GM18861 (cell line): ENCODE measurements around the gene NFX1.
"Not testable (repeated sequence)": the region's sequence is repeated elsewhere in the genome, so short reads cannot be mapped to it uniquely, and the experiment has no call there.

Source experiments
- ATAC-seq: cut with Tn5 transposase; IDR thresholded peaks from one replicate; pipeline ENCODE4 v1.9.1; 2021; ENCODE audit not compliant: unreplicated experiment

NFX1 gene

GRCh38 chr9:33354651-33355211 lies 64.4 kb downstream of the NFX1 start:
- no peak for ATAC-seq

GRCh38 chr9:33355933-33356332 lies 65.6 kb downstream of the NFX1 start:
- no peak for ATAC-seq

DNA sequence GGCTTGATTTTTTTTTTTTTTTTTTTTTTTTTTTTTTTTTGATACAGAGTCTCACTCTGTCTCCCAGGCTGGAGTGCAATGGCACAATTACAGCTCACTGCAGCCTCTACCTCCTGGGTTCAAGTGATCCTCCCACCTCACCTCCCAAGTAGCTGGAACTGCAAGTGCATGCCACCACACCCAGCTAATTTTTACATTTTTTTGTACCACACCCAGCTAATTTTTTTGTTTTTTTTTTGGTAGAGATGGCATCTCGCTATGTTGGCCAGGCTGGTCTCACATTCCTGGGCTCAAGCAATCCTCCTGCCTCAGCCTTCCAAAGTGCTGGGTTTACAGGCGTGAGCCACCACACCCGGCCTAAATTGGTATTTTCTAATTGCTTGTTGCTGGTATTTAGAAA lies 68.3 kb downstream of the NFX1 start:
- not testable (repeated sequence) for ATAC-seq

GRCh38 chr9:33364127-33364526 lies 73.8 kb downstream of the NFX1 start:
- no peak for ATAC-seq

DNA sequence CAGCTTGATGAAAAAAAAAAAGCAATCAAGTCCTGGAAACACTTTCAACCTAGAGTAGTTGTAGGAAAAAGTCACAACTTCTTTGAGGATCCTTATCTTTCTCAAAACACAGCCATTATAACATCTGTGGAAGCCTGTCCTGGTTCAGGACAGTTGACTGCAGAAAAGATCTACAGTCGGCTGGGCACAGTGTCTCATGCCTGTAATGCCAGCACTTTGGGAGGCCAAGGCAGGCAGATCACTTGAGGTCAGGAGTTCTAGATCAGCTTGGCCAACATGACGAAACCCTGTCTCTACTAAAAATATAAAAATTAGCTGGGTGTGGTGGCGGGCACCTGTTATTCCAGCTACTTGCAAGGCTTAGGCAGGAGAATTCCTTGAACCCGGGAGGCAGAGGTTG lies 74.5 kb downstream of the NFX1 start:
- ATAC-seq: not testable (repeated sequence)

- no peak for ATAC-seq
These were observed 76.7 kb downstream of the NFX1 start for GRCh38 chr9:33366979-33367480.

- ATAC-seq: no peak
These were observed 82.6 kb downstream of the NFX1 start for GRCh38 chr9:33372900-33373299.

DNA sequence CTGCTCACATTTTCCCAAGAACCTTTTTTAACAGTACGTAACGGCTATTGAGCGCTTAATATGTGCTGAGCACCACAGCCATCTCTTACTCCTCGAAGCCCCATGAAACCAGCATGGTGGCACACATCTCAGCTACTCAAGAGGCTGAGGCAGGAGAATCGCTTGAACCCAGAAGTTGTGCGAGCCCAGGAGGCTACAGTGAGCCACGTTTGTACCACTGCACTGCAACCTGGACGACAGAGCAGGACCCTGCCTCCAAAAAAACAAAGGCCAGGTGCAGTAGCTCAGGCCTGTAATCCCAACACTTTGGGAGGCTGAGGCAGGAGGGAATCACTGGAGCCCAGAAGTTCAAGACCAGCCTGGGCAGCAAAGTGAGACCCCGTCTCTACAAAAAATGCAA lies 83.9 kb downstream of the NFX1 start:
- no peak for ATAC-seq

- ATAC-seq: peak; percentile 51
These were observed 84.4 kb downstream of the NFX1 start for GRCh38 chr9:33374634-33375237.

DNA sequence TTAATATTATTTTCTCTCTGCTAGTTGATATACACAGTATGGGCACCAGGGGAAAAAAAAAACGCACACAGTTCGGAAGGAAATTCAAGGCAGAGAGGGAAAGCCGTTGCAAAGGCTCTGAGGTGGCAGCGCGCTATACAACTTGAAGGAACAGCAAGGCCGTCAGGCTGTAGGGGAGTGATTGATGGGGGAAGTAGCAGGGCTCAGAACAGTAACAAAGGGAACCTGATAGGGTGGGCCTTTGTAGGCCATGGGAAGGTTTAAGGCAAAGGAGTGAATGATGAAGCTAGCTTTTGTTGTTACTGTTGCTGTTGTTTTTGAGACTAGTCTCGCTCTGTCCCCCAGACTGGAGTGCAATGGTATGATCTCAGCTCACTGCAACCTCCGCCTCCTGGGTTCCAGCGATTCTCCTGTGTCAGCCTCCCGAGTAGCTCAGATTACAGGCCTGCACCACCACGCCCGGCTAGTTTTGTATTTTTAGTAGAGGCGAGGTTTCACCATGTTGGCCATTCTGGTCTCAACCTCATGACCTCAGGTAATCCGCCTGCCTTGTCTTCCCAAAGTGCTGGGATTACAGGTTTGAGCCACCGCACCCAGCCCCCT lies 85.0 kb downstream of the NFX1 start:
- no peak for ATAC-seq

DNA sequence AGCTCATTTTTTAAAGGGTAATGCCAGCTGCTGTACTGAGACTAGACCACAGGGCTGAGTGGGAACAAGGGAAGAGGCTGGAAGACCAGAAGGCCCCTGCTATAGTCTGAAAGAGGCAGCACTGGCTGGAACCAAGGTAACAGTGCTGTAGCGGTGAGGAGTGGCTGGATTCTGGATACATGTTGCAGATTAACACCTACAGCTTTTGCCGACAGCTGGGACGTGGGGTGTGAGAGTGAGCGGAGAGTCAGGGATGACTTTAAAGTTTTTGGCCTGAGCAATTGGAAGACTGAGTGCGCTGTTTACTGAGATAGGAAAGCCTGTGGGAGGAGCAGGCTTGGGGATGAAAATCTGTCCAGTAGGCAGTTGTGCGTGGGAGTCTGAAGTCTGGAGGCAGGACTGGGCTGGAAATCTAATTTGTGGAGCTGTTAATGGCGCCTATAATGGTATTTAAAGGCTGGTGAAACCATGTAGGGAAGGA lies 85.6 kb downstream of the NFX1 start:
- ATAC-seq: no peak

- no peak for ATAC-seq
These were observed 86.9 kb downstream of the NFX1 start for GRCh38 chr9:33377089-33377715.

GRCh38 chr9:33378121-33378795 lies 87.9 kb downstream of the NFX1 start:
- ATAC-seq: no peak

DNA sequence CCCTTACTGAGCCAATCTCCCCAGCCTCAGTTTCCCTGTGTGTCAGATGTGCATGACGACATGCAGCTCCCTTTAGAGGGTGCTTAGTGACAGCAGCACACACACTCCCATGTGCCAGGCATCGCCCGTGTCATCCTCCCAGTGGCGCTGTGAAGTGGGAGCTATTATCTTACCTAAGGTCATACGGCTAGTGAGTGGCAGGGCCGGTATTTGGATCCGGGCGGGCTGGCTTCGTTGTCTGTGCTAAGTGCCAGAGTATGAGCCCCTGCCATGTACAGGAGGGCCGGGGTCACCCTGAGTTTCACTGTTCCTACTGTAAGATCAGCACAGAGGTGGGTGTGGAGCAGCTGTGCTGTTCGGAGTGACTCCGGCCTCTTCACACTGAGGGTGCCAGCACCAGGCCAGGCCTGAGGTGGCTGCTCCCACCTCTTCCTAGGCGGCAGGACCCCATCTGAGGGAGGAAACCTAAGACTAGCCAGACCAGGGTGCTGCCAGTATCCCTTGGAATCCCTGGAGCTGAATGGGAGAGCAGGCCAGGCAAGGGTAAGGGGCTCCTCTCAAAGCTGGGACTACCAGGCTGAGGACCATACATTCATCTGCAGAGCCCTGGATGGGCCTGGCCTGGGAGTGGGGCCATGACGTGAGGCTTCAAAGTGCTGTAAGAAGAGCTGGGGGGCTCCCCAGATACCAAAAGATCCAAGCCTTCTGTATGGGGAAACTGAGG lies 89.5 kb downstream of the NFX1 start:
- ATAC-seq: no peak

DNA sequence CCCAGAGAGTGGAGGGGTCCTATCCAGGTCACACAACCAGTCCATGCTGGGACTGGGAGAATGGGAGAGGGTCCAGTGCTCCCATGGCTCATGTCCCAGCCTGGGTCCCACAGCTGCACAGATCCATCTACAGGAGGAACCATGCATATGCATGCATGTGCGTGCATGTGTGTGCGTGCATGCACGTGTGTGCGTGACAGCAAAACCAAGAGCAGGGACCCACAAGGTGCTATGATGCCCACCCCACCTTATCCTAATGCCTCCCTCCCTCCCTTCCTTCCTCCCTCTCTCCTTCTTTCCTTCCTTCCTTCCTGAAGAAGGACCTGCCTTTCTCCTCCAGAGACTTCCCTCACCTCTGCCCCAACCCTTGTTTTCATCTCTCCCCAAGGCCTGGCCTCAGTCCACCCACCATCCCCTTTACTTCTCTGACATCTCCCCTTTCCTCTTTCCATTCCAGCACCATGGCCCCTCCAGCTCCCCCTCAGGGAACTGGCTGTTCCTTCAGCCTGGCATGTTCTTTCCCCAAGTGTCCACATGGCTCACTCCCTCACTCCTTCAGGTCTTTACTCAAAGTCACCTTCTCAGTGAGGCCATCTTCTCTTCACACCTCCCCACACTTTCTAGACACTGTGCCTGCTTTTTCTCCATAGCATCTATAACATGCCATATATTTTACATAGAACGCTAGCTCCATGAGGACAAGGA lies 90.2 kb downstream of the NFX1 start:
- ATAC-seq: no peak

DNA sequence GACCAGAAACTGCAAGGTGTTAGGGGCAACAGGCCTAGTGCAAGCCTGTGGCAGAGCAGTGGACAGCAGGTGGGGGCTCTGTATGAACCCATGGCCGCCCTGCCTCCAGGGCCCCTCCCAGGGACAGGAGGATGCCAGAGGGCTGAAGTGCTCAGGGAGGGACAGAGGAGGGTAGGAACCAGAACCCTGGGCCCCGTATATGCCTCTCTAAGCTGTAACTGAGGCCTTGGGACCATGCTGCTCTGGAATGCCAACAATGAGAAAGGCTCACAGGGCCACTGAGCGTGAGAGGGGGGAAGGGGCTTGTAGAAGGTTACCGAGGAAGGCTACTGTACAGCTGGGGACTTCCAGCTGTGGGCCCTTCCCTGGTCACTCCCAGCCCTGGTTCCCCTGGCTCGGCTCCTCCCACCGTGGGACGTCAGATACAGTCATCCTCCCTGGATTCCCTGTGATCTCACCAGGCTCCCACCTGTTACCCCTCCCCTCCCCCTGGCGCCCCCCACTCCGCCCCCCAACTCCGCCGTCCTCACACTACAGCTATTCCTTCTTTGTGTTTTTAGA lies 91.0 kb downstream of the NFX1 start:
- ATAC-seq: no peak

GRCh38 chr9:33382397-33382796 lies 92.1 kb downstream of the NFX1 start:
- not testable (repeated sequence) for ATAC-seq

GRCh38 chr9:33383396-33383795 lies 93.1 kb downstream of the NFX1 start:
- not testable (repeated sequence) for ATAC-seq

GRCh38 chr9:33385536-33385935 lies 95.2 kb downstream of the NFX1 start:
- ATAC-seq: not testable (repeated sequence)
